ENCODE data around the gene TSHZ2. TPM values are rescaled to one million over a fixed set of nuclear protein-coding genes. Genes with fewer than 3 reads are reported as not detected.
A peak's percentile ranks its signal among the peaks of the same experiment; 100 is the strongest.

Gene TSHZ2
- total and polyA plus RNA-seq, 9 of the 15 experiments (the other 6 are each of a cell fraction or from before 2014, with no cell fraction given), result 0.03 to 0.20 (median 0.05) TPM; not detected in 4

DNA sequence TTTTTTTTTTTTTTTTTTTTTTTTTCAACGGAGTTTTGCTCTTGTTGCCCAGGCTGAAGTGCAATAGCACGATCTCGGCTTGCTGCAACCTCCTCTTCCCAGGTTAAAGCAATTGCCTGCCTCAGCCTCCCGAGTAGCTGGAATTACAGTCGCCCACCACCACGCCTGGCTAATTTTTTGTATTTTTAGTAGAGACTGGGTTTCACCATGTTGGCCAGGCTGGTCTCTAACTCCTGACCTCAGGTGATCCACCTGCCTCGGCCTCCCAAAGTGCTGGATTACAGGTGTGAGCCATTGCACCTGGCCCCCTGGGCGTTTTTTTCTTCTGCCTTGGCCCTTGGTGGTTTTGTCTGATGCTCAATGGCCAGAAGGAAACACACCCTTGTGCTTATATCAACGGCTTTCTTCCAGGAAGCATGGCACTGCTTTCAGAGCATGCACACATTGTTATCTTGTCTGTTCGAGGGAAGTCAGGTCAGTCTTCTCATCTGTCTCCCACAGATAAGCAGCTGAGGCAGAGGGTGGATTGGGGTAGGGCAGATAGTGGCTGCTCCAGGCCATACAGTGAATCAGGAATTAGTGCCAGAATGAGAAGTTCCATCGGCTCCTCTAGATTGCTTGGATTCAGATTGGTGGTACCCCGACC lies 203.1 kb downstream of the TSHZ2 start (continued):
- TF ChIP-seq, protein P1, sequence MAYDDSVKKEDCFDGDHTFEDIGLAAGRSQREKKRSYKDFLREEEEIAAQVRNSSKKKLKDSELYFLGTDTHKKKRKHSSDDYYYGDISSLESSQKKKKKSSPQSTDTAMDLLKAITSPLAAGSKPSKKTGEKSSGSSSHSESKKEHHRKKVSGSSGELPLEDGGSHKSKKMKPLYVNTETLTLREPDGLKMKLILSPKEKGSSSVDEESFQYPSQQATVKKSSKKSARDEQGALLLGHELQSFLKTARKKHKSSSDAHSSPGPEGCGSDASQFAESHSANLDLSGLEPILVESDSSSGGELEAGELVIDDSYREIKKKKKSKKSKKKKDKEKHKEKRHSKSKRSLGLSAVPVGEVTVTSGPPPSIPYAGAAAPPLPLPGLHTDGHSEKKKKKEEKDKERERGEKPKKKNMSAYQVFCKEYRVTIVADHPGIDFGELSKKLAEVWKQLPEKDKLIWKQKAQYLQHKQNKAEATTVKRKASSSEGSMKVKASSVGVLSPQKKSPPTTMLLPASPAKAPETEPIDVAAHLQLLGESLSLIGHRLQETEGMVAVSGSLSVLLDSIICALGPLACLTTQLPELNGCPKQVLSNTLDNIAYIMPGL (CRISPR knock-in tag; IDR thresholded peaks at IDR 0.05), result 0 out of 2 replicates have a peak, but pooled peaks have one; percentile 36
- no peak for TF ChIP-seq HMG20B (CRISPR knock-in tag; IDR thresholded peaks at IDR 0.05)
- TF ChIP-seq RUNX1 (IDR thresholded peaks at IDR 0.05; ENCODE audit: low read depth), result peak; percentile 94
- TF ChIP-seq, protein P2, sequence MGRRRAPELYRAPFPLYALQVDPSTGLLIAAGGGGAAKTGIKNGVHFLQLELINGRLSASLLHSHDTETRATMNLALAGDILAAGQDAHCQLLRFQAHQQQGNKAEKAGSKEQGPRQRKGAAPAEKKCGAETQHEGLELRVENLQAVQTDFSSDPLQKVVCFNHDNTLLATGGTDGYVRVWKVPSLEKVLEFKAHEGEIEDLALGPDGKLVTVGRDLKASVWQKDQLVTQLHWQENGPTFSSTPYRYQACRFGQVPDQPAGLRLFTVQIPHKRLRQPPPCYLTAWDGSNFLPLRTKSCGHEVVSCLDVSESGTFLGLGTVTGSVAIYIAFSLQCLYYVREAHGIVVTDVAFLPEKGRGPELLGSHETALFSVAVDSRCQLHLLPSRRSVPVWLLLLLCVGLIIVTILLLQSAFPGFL (CRISPR knock-in tag; IDR thresholded peaks at IDR 0.05), result peak; percentile 99; the same call in 1 of the 2 replicates
- TF ChIP-seq ZNF699 (CRISPR knock-in tag; IDR thresholded peaks at IDR 0.05; ENCODE audit: insufficient replicate concordance), result no peak
- peak; percentile 99 for TF ChIP-seq ZNF589 (CRISPR knock-in tag; IDR thresholded peaks at IDR 0.05; ENCODE audit: low read depth)
- TF ChIP-seq ZEB2 (IDR thresholded peaks at IDR 0.05), result peak; percentile 98
- TF ChIP-seq, protein P3, sequence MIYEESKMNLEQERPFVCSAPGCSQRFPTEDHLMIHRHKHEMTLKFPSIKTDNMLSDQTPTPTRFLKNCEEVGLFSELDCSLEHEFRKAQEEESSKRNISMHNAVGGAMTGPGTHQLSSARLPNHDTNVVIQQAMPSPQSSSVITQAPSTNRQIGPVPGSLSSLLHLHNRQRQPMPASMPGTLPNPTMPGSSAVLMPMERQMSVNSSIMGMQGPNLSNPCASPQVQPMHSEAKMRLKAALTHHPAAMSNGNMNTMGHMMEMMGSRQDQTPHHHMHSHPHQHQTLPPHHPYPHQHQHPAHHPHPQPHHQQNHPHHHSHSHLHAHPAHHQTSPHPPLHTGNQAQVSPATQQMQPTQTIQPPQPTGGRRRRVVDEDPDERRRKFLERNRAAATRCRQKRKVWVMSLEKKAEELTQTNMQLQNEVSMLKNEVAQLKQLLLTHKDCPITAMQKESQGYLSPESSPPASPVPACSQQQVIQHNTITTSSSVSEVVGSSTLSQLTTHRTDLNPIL (CRISPR knock-in tag; IDR thresholded peaks at IDR 0.05), result no peak
- TF ChIP-seq MAFK (IDR thresholded peaks at IDR 0.05; ENCODE audit: low read length), result no peak
- peak in 1 of 3 experiments; percentile 27 for TF ChIP-seq YY1 (IDR thresholded peaks at IDR 0.05; ENCODE audit: borderline replicate concordance in 1 of 3, control insufficient read depth in 1 of 3, extremely low read depth in 1 of 3, insufficient read depth in 3 of 3, insufficient read length in 1 of 3, insufficient replicate concordance in 2 of 3, low read depth in 1 of 3, low read length in 2 of 3)
- TF ChIP-seq ZNF436 (CRISPR knock-in tag; IDR thresholded peaks at IDR 0.05), result no peak
- peak; percentile 100 for TF ChIP-seq CBFA2T3 (IDR thresholded peaks at IDR 0.05)
- TF ChIP-seq ZNF146 (CRISPR knock-in tag; IDR thresholded peaks at IDR 0.05; ENCODE audit: unreplicated experiment), result no peak
- 0 out of 4 replicates have a peak, but pooled peaks of 1 of the 2 experiments have one; percentile 40 for TF ChIP-seq KDM4B (IDR thresholded peaks at IDR 0.05; ENCODE audit: borderline replicate concordance in 2 of 2, low read depth in 1 of 2)
- peak; percentile 57; the same call in 1 of the 2 replicates for TF ChIP-seq FOXP1 (CRISPR knock-in tag; IDR thresholded peaks at IDR 0.05)
- TF ChIP-seq CEBPG (CRISPR knock-in tag; IDR thresholded peaks at IDR 0.05), result no peak
- no peak for TF ChIP-seq CEBPG (tag; conservative IDR thresholded peaks at IDR 0.05 in 1 of 2, IDR thresholded peaks at IDR 0.05 in 1 of 2)
- peak; percentile 80; the same call in 1 of the 2 replicates for TF ChIP-seq MXI1 (IDR thresholded peaks at IDR 0.05; ENCODE audit: low read depth, low read length)
- TF ChIP-seq POLR2B (IDR thresholded peaks at IDR 0.05; ENCODE audit: low read depth, partially characterized antibody), result no peak
